Measurements from ENCODE around the gene SSH3. TPM values are rescaled to one million over a fixed set of nuclear protein-coding genes. Genes with fewer than 3 reads are reported as not detected.
A peak's percentile ranks its signal among the peaks of the same experiment; 100 is the strongest.

The SSH3 gene
- total RNA-seq, 1 donor from 2014 or later = 5.1 TPM

DNA sequence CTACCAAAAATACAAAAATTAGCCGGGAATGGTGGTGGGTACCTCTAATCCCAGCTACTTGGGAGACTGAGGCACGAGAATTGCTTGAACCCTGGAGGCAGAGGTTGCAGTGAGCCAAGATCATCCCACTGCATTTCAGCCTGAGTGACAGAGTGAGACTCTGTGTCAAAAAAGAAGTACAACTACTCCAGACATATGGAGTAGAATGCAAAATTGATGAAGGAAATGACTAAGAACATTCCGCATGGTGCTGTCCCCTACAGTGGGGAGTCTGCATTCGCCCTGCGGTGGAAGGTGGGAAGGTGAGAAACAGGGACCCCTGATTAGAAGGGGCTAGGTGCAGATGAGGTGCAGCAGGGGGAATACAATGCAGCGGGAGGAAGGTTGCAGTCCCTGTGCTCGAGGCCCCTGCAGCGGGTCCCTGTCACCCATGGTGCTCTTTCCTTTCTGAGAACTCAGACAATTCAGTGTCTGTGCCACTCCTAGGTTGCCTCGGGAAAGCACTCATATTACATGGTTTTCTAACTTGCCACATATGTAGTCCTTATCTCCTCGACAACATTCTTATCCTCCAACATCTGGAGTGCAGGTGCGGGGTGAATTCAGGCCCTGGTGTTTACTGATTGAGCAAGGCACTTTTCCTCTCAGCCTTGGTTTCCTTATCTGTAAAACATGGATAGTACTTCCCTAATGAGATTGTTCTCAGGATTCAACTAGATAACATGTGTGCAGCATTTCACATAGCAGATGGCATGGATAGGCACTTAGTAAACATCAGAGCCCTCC is 44.8 kb downstream of the SSH3 start:
- CTCF ChIA-PET = interaction anchor here (0.7 to 10.1 kb wide), 6 partner anchors 7 to 252 kb away, joined by 3 to 735 read pairs (median 44); partner anchors contain the start of genes CLCF1 and POLD4
- H3K4me3 Mint-ChIP-seq = no peak overlapping the region
- H3K27ac Mint-ChIP-seq = peak overlapping the region; percentile 89
- TF ChIP-seq, protein P1, sequence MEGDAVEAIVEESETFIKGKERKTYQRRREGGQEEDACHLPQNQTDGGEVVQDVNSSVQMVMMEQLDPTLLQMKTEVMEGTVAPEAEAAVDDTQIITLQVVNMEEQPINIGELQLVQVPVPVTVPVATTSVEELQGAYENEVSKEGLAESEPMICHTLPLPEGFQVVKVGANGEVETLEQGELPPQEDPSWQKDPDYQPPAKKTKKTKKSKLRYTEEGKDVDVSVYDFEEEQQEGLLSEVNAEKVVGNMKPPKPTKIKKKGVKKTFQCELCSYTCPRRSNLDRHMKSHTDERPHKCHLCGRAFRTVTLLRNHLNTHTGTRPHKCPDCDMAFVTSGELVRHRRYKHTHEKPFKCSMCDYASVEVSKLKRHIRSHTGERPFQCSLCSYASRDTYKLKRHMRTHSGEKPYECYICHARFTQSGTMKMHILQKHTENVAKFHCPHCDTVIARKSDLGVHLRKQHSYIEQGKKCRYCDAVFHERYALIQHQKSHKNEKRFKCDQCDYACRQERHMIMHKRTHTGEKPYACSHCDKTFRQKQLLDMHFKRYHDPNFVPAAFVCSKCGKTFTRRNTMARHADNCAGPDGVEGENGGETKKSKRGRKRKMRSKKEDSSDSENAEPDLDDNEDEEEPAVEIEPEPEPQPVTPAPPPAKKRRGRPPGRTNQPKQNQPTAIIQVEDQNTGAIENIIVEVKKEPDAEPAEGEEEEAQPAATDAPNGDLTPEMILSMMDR (IDR thresholded peaks at IDR 0.05) = no peak
- intact Hi-C loops (cut with micrococcal nuclease) = no loop called here
- POLR2A ChIA-PET = interaction anchor here (0.8 to 26.3 kb wide), 4 partner anchors 29 to 80 kb away, joined by 3 to 1307 read pairs (median 42); partner anchors contain the start of genes CLCF1 and GRK2
- ATAC-seq (ENCODE audit: low read depth) (no peak), DNase-seq (no peak)
- H3K4me1 Mint-ChIP-seq = peaks cover 79% of the 10 kb centered on the region
- H3K9me3 Mint-ChIP-seq = no peaks in the 10 kb centered on the region
- H3K27me3 Mint-ChIP-seq = no peaks in the 10 kb centered on the region
- peaks cover 10% of the 10 kb centered on the region for H3K36me3 Mint-ChIP-seq (ENCODE audit: low read depth)

DNA sequence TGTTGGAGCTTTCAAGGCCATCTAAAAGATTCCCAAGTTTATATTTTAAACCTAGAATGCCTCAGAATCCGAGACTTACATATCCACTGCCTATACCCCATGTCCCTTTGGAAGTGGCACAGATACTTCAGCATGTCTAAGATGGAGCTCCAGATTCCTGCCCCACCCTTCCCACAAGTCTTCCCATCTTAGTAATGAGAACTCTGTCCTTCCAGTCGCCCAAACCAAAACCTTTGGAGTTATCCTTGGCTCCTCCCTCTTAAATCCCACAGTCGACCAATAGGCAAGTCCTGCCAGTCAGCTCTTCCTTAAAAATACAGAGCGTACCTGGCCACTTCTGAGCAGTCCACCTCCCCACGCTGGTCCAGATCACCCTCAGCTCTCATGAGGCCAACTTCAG is 45.7 kb downstream of the SSH3 start:
- Mint-ChIP-seq H3K36me3 (ENCODE audit: low read depth) (peaks cover 13% of the 10 kb centered on the region), H3K9me3 (no peaks in the 10 kb centered on the region), H3K4me3 (no peak overlapping the region), H3K27me3 (no peaks in the 10 kb centered on the region), H3K27ac (peak overlapping the region; percentile 89), H3K4me1 (peaks cover 81% of the 10 kb centered on the region)
- ATAC-seq (ENCODE audit: low read depth) (no peak), DNase-seq (no peak)
- TF ChIP-seq, protein P1 (IDR thresholded peaks at IDR 0.05) = no peak
- intact Hi-C loops (cut with micrococcal nuclease) = no loop called here
- ChIA-PET CTCF (interaction anchor here (1.1 to 10.1 kb wide), 4 partner anchors 8 to 87 kb away, joined by 3 to 735 read pairs (median 8); partner anchors contain the start of gene CLCF1), POLR2A (interaction anchor here (1.0 to 26.3 kb wide), 5 partner anchors 13 to 87 kb away, joined by 3 to 1307 read pairs (median 4); partner anchors contain the start of genes ANKRD13D, CLCF1 and PPP1CA)

- no peak for ATAC-seq (ENCODE audit: low read depth)
- H3K27ac Mint-ChIP-seq = peak overlapping the region; percentile 89
- H3K4me3 Mint-ChIP-seq = no peak overlapping the region
- H3K36me3 Mint-ChIP-seq (ENCODE audit: low read depth) = peaks cover 13% of the 10 kb centered on the region
- TF ChIP-seq, protein P1 (IDR thresholded peaks at IDR 0.05) = no peak
- intact Hi-C loops (cut with micrococcal nuclease) = no loop called here
- peaks cover 81% of the 10 kb centered on the region for H3K4me1 Mint-ChIP-seq
- H3K27me3 Mint-ChIP-seq = no peaks in the 10 kb centered on the region
- H3K9me3 Mint-ChIP-seq = no peaks in the 10 kb centered on the region
- POLR2A ChIA-PET = interaction anchor here (1.0 to 26.3 kb wide), 6 partner anchors 13 to 87 kb away, joined by 3 to 1307 read pairs (median 4); partner anchors contain the start of genes ANKRD13D, CLCF1 and PPP1CA
- CTCF ChIA-PET = interaction anchor here (1.1 to 10.1 kb wide), 4 partner anchors 8 to 87 kb away, joined by 3 to 735 read pairs (median 8); partner anchors contain the start of gene CLCF1
- DNase-seq = no peak
These were observed 46.1 kb downstream of the SSH3 start for GRCh38 chr11:67349457-67349856.

DNA sequence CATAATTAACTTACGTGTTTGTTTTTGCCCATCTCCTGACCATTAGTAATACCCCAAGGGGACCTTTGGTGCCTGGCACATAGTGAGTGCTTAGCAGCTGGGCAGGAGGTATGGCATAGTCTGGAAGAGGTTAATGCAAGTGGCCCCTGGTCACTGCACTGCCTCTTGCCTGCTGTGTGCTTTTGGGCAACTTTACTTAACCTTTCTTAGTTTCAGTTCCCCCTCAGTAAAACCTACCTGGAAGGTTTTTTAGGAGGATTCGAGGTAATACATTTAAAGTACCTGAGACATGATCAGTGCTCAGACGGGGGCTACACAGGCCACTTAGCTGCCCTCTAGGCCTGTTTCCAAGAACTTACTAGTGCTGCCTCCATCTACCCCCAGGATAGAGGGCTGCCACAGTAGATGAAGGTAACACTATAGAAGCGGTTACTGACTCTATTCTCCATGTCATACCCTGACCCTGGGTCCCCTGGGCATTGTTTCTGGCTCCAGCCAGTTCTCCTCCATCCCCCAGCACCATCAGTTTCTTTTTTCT is 46.7 kb downstream of the SSH3 start:
- Mint-ChIP-seq H3K9me3 (no peaks in the 10 kb centered on the region), H3K36me3 (ENCODE audit: low read depth) (peaks cover 13% of the 10 kb centered on the region), H3K27me3 (no peaks in the 10 kb centered on the region), H3K4me3 (peak overlapping the region; percentile 61), H3K27ac (peak overlapping the region; percentile 89), H3K4me1 (peaks cover 81% of the 10 kb centered on the region)
- no peak for ATAC-seq (ENCODE audit: low read depth)
- POLR2A ChIA-PET = interaction anchor here (0.6 to 26.3 kb wide), 14 partner anchors 12 to 392 kb away, joined by 3 to 1307 read pairs (median 5); partner anchors contain the start of genes ANKRD13D, CLCF1, GRK2 and PPP1CA
- CTCF ChIA-PET = interaction anchor here (1.1 to 10.1 kb wide), 5 partner anchors 9 to 87 kb away, joined by 3 to 735 read pairs (median 9); partner anchors contain the start of gene CLCF1
- intact Hi-C loops (cut with micrococcal nuclease) = loop anchor here (5.0 to 10.0 kb wide), 5 partner anchors 63 to 365 kb away; partner anchors contain the start of gene ANKRD13D
- TF ChIP-seq, protein P1 (IDR thresholded peaks at IDR 0.05) = no peak
- no peak for DNase-seq

Measured in activated B cell treated with CpG ODN at 0.5 μM for 24 hours (primary cell).